Measurements from ENCODE around the gene METRNL. TPM values are rescaled to one million over a fixed set of nuclear protein-coding genes. Genes with fewer than 3 reads are reported as not detected.

Gene METRNL
- total RNA-seq, 1 experiment from 2014 or later: 30.6 TPM

- H2AFZ ChIP-seq (ENCODE audit: low read length): no peak overlapping the region
- no TSS peak for BruUV-seq (replicated peaks)
These were observed 27.7 kb downstream of the METRNL start for GRCh38 chr17:83106913-83107655.

GRCh38 chr17:83107656-83108048 lies 28.2 kb downstream of the METRNL start:
- DNase-seq (no peak), ATAC-seq (no peak)
- Histone ChIP-seq H3K4me3 (ENCODE audit: low read length) (no peak overlapping the region), H3K9me2 (replicated peaks; ENCODE audit: low read length) (no peaks in the 10 kb centered on the region), H3K36me3 (ENCODE audit: low read depth, low read length) (no peaks in the 10 kb centered on the region), H3K9ac (ENCODE audit: low read length) (no peak overlapping the region), H4K20me1 (ENCODE audit: low read length) (no peaks in the 10 kb centered on the region), H3K79me2 (ENCODE audit: low read length) (no peaks in the 10 kb centered on the region), H3F3A (ENCODE audit: low read length, unreplicated experiment) (no peaks in the 10 kb centered on the region), H2AFZ (ENCODE audit: low read length) (no peak overlapping the region), H3K4me2 (ENCODE audit: low read length) (no peak overlapping the region), H3K9me3 (ENCODE audit: low read length) (no peaks in the 10 kb centered on the region), H3K27me3 (ENCODE audit: low read length) (no peaks in the 10 kb centered on the region), H3K4me1 (ENCODE audit: insufficient read depth, low read length) (peaks cover 18% of the 10 kb centered on the region), H3K27ac (ENCODE audit: low read length) (no peak overlapping the region)
- no TSS peak for BruUV-seq (replicated peaks)
- intact Hi-C loops (cut with micrococcal nuclease): no loop called here
- TF ChIP-seq EZH2 (IDR thresholded peaks at IDR 0.05; ENCODE audit: low read length, unreplicated experiment) (no peak), EZH2phosphoT487 (IDR thresholded peaks at IDR 0.05; ENCODE audit: borderline replicate concordance, low read length) (no peak), CTCF (conservative IDR thresholded peaks at IDR 0.05; ENCODE audit: low read depth, low read length) (no peak)
- CTCF ChIA-PET: no interaction called here
- POLR2A ChIA-PET (ENCODE audit: unreplicated experiment): no interaction called here

More at GRCh38 chr17:83106913-83107655, 27.7 kb downstream of the METRNL start:
- ChIA-PET POLR2A (ENCODE audit: unreplicated experiment) (no interaction called here), CTCF (no interaction called here)
- no peaks in the 10 kb centered on the region for H3K9me2 ChIP-seq (replicated peaks; ENCODE audit: low read length)
- H3K27ac ChIP-seq (ENCODE audit: low read length): no peak overlapping the region
- H3K9me3 ChIP-seq (ENCODE audit: low read length): no peaks in the 10 kb centered on the region
- H4K20me1 ChIP-seq (ENCODE audit: low read length): no peaks in the 10 kb centered on the region
- H3K9ac ChIP-seq (ENCODE audit: low read length): no peak overlapping the region
- no peak for TF ChIP-seq EZH2 (IDR thresholded peaks at IDR 0.05; ENCODE audit: low read length, unreplicated experiment)
- TF ChIP-seq EZH2phosphoT487 (IDR thresholded peaks at IDR 0.05; ENCODE audit: borderline replicate concordance, low read length): no peak
- no peak for TF ChIP-seq CTCF (conservative IDR thresholded peaks at IDR 0.05; ENCODE audit: low read depth, low read length)
- no peak for ATAC-seq
- H3K79me2 ChIP-seq (ENCODE audit: low read length): no peaks in the 10 kb centered on the region
- no peak overlapping the region for H3K4me3 ChIP-seq (ENCODE audit: low read length)
- peaks cover 18% of the 10 kb centered on the region for H3K4me1 ChIP-seq (ENCODE audit: insufficient read depth, low read length)
- no peak for DNase-seq
- H3K4me2 ChIP-seq (ENCODE audit: low read length): no peak overlapping the region
- intact Hi-C loops (cut with micrococcal nuclease): no loop called here
- H3K27me3 ChIP-seq (ENCODE audit: low read length): no peaks in the 10 kb centered on the region
- no peaks in the 10 kb centered on the region for H3F3A ChIP-seq (ENCODE audit: low read length, unreplicated experiment)
- H3K36me3 ChIP-seq (ENCODE audit: low read depth, low read length): no peaks in the 10 kb centered on the region

- Histone ChIP-seq H3K27me3 (ENCODE audit: low read length) (no peaks in the 10 kb centered on the region), H3K79me2 (ENCODE audit: low read length) (no peaks in the 10 kb centered on the region), H3K4me1 (ENCODE audit: insufficient read depth, low read length) (peaks cover 18% of the 10 kb centered on the region), H2AFZ (ENCODE audit: low read length) (no peak overlapping the region), H3K9ac (ENCODE audit: low read length) (no peak overlapping the region), H3K9me2 (replicated peaks; ENCODE audit: low read length) (no peaks in the 10 kb centered on the region), H3K4me2 (ENCODE audit: low read length) (no peak overlapping the region), H3K27ac (ENCODE audit: low read length) (no peak overlapping the region), H3K4me3 (ENCODE audit: low read length) (no peak overlapping the region), H3K9me3 (ENCODE audit: low read length) (no peaks in the 10 kb centered on the region), H3F3A (ENCODE audit: low read length, unreplicated experiment) (no peaks in the 10 kb centered on the region), H3K36me3 (ENCODE audit: low read depth, low read length) (no peaks in the 10 kb centered on the region), H4K20me1 (ENCODE audit: low read length) (no peaks in the 10 kb centered on the region)
- CTCF ChIA-PET: no interaction called here
- TF ChIP-seq EZH2 (IDR thresholded peaks at IDR 0.05; ENCODE audit: low read length, unreplicated experiment): no peak
- no peak for TF ChIP-seq CTCF (conservative IDR thresholded peaks at IDR 0.05; ENCODE audit: low read depth, low read length)
- TF ChIP-seq EZH2phosphoT487 (IDR thresholded peaks at IDR 0.05; ENCODE audit: borderline replicate concordance, low read length): no peak
- POLR2A ChIA-PET (ENCODE audit: unreplicated experiment): no interaction called here
- DNase-seq: no peak
- intact Hi-C loops (cut with micrococcal nuclease): no loop called here
- no peak for ATAC-seq
- BruUV-seq (replicated peaks): no TSS peak
These were observed 29.3 kb downstream of the METRNL start for GRCh38 chr17:83108709-83109108.

Data from PC-3 (cell line).